Measurements from ENCODE around the gene LPP. TPM values are rescaled to one million over a fixed set of nuclear protein-coding genes. Genes with fewer than 3 reads are reported as not detected.
A peak's percentile ranks its signal among the peaks of the same experiment; 100 is the strongest.

The LPP gene
- total and polyA plus RNA-seq, 2 of the 13 experiments (the other 11 are each of a cell fraction or from before 2014, with no cell fraction given), result 19.2 to 29.9 TPM

DNA sequence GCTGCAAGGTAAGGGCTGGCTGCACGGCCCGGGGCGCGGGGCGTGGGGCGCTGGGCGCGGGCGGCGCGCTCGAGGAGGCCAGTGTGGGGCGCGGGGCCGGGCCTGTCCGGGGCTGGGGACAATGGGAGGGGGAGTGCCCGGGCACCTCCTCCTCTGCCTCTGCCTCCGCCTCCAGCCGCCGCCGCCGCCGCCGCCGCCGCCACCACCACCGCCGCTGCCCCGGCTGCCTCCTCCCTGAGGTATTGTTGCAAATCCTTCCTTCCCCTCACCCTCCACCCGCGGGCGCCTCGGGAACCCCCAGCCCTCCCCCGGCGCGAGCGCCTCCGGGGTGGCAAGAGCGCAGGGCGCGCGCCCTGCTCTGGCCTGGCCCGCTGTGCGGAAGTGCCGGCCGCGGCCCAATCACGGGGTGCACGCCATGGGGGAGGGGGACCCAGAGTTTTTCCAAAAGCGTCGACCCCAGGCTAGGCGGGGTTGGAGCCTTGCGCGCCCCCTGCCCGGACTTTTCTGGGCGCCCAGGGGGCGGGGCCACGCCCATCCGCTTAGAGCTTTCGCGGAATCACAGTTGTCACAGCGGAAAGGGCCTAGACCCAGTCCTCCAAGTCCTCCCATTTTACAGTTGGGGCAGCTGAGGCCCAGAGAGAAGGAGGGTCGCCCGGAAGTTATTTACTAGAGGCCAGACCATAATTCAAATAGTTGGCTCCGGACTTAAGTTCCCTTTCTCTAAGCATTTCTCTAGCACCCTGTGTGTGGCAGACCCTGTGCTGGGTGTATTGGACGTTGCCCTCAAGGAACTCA lies at the start of gene LPP (continued):
- TF ChIP-seq, protein P1, sequence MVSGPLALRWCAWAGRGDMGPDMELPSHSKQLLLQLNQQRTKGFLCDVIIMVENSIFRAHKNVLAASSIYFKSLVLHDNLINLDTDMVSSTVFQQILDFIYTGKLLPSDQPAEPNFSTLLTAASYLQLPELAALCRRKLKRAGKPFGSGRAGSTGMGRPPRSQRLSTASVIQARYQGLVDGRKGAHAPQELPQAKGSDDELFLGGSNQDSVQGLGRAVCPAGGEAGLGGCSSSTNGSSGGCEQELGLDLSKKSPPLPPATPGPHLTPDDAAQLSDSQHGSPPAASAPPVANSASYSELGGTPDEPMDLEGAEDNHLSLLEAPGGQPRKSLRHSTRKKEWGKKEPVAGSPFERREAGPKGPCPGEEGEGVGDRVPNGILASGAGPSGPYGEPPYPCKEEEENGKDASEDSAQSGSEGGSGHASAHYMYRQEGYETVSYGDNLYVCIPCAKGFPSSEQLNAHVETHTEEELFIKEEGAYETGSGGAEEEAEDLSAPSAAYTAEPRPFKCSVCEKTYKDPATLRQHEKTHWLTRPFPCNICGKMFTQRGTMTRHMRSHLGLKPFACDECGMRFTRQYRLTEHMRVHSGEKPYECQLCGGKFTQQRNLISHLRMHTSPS (CRISPR knock-in tag; IDR thresholded peaks at IDR 0.05; ENCODE audit: low read depth), result no peak
- TF ChIP-seq, protein P2, sequence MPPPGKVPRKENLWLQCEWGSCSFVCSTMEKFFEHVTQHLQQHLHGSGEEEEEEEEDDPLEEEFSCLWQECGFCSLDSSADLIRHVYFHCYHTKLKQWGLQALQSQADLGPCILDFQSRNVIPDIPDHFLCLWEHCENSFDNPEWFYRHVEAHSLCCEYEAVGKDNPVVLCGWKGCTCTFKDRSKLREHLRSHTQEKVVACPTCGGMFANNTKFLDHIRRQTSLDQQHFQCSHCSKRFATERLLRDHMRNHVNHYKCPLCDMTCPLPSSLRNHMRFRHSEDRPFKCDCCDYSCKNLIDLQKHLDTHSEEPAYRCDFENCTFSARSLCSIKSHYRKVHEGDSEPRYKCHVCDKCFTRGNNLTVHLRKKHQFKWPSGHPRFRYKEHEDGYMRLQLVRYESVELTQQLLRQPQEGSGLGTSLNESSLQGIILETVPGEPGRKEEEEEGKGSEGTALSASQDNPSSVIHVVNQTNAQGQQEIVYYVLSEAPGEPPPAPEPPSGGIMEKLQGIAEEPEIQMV (CRISPR knock-in tag; IDR thresholded peaks at IDR 0.05; ENCODE audit: low read depth), result no peak
- TF ChIP-seq DNMT1 (CRISPR knock-in tag; IDR thresholded peaks at IDR 0.05) (0 out of 2 replicates have a peak, but pooled peaks have one; percentile 39), HNRNPH1 (optimal IDR thresholded peaks at IDR 0.05; ENCODE audit: low read depth, low read length) (no peak), ARNT2 (CRISPR knock-in tag; IDR thresholded peaks at IDR 0.05; ENCODE audit: low read depth) (0 out of 2 replicates have a peak, but pooled peaks have one; percentile 35), ELF1 (CRISPR knock-in tag; IDR thresholded peaks at IDR 0.05) (peak; percentile 35; the same call in 1 of the 2 replicates), ATM (IDR thresholded peaks at IDR 0.05; ENCODE audit: borderline replicate concordance) (no peak), ZNF282 (IDR thresholded peaks at IDR 0.05; ENCODE audit: partially characterized antibody) (no peak), RORA (CRISPR knock-in tag; IDR thresholded peaks at IDR 0.05) (no peak), SP1 (IDR thresholded peaks at IDR 0.05) (no peak), SP1 (CRISPR knock-in tag; IDR thresholded peaks at IDR 0.05) (peak; percentile 23; the same call in 1 of the 2 replicates), RARG (CRISPR knock-in tag; IDR thresholded peaks at IDR 0.05; ENCODE audit: low read depth) (no peak)
- TF ChIP-seq, protein P3, sequence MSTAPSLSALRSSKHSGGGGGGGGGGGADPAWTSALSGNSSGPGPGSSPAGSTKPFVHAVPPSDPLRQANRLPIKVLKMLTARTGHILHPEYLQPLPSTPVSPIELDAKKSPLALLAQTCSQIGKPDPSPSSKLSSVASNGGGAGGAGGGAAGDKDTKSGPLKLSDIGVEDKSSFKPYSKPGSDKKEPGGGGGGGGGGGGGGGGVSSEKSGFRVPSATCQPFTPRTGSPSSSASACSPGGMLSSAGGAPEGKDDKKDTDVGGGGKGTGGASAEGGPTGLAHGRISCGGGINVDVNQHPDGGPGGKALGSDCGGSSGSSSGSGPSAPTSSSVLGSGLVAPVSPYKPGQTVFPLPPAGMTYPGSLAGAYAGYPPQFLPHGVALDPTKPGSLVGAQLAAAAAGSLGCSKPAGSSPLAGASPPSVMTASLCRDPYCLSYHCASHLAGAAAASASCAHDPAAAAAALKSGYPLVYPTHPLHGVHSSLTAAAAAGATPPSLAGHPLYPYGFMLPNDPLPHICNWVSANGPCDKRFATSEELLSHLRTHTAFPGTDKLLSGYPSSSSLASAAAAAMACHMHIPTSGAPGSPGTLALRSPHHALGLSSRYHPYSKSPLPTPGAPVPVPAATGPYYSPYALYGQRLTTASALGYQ (CRISPR knock-in tag; IDR thresholded peaks at IDR 0.05), result 0 out of 2 replicates have a peak, but pooled peaks have one; percentile 29
- TF ChIP-seq, protein P4, sequence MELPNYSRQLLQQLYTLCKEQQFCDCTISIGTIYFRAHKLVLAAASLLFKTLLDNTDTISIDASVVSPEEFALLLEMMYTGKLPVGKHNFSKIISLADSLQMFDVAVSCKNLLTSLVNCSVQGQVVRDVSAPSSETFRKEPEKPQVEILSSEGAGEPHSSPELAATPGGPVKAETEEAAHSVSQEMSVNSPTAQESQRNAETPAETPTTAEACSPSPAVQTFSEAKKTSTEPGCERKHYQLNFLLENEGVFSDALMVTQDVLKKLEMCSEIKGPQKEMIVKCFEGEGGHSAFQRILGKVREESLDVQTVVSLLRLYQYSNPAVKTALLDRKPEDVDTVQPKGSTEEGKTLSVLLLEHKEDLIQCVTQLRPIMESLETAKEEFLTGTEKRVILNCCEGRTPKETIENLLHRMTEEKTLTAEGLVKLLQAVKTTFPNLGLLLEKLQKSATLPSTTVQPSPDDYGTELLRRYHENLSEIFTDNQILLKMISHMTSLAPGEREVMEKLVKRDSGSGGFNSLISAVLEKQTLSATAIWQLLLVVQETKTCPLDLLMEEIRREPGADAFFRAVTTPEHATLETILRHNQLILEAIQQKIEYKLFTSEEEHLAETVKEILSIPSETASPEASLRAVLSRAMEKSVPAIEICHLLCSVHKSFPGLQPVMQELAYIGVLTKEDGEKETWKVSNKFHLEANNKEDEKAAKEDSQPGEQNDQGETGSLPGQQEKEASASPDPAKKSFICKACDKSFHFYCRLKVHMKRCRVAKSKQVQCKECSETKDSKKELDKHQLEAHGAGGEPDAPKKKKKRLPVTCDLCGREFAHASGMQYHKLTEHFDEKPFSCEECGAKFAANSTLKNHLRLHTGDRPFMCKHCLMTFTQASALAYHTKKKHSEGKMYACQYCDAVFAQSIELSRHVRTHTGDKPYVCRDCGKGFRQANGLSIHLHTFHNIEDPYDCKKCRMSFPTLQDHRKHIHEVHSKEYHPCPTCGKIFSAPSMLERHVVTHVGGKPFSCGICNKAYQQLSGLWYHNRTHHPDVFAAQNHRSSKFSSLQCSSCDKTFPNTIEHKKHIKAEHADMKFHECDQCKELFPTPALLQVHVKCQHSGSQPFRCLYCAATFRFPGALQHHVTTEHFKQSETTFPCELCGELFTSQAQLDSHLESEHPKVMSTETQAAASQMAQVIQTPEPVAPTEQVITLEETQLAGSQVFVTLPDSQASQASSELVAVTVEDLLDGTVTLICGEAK (IDR thresholded peaks at IDR 0.05), result no peak
- TF ChIP-seq, protein P4 (CRISPR knock-in tag; IDR thresholded peaks at IDR 0.05), result 0 out of 2 replicates have a peak, but pooled peaks have one; percentile 20
